Large intestine (tissue), 3 donors: Measurements from ENCODE around the gene DCAF6. TPM values are rescaled to one million over a fixed set of nuclear protein-coding genes. Genes with fewer than 3 reads are reported as not detected.
A peak's percentile ranks its signal among the peaks of the same experiment; 100 is the strongest.
"Not testable (repeated sequence)": the region's sequence is repeated elsewhere in the genome, so short reads cannot be mapped to it uniquely, and the experiment has no call there.

Experiments
- DNase-seq, 2 donors: peaks; one replicate each; pipeline versions ENCODE4 v3.0.0 to v3.0.0-alpha.2; 2013
- H3K27ac ChIP-seq: one replicate; pipeline ENCODE4 v1.5.1; 2013; ENCODE audit warnings: low read length
- H3K27me3 ChIP-seq: 2 replicates; pipeline ENCODE4 v1.6.1; 2013; ENCODE audit warnings: low read length; ENCODE audit not compliant: control insufficient read depth, insufficient read depth
- H3K36me3 ChIP-seq: 2 replicates; pipeline ENCODE4 v1.6.1; 2013; ENCODE audit warnings: low read length; ENCODE audit not compliant: control insufficient read depth, insufficient read depth
- H3K4me1 ChIP-seq: one replicate; pipeline ENCODE4 v1.6.1; 2013; ENCODE audit warnings: low read length; ENCODE audit not compliant: control insufficient read depth, insufficient read depth
- H3K4me3 ChIP-seq: one replicate; pipeline ENCODE4 v1.5.1; 2013; ENCODE audit warnings: low read length
- H3K9me3 ChIP-seq: one replicate; pipeline ENCODE4 v1.6.1; 2013; ENCODE audit warnings: mild to moderate bottlenecking, low read depth, low read length, moderate library complexity; ENCODE audit not compliant: control insufficient read depth
- WGBS: methylation state at CpG from one replicate; pipeline ENCODE4 v1.1.5; 2013; ENCODE audit warnings: low lambda C conversion rate; ENCODE audit not compliant: insufficient coverage; 5-methylcytosine and 5-hydroxymethylcytosine counted together
- polyA plus RNA-seq: library from polyadenylated mRNA; unstranded; fragments of 120-200 nt; gene quantifications from one replicate; pipeline ENCODE4 v1.2.1, GENCODE V29; 2013

Gene DCAF6
- polyA plus RNA-seq, 1 donor, result 54.7 TPM

DNA sequence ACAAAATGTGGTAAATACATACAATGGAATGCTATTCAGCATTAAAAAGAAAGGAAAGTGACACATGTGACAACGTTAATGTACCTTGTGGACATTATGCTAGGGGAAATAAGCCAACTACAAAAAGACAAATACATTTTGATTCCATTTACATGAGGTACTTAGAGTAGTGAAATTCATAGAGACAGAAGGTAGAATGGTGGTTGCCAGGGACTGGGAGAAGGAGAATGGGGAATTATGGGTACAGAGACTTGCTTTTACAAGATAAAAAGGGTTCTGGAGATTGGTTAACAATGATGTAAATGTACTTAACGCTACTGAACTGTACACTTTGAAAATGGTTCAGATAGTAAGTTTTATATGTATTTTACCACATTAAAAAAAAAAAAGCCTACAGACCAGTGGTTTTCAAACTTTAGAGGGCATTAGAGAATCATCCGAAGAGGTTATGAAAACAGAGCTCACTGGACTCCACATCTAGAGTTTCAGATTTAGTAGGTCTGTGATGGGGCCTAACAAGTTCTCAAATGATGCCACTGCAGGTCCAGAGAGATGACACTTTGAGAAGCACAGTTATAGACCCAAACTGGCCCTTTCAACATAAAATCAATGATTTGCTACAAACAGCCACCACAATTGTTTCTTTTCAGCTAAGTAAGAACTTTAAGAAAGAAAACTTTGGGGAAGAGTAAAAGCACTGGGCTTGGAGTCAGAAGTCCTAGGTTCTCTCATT, 13.0 kb upstream of the DCAF6 start:
- WGBS, result 88% methylated on average over 3 of the region's 3 CpGs
- Histone ChIP-seq H3K4me3 (no peak overlapping the region), H3K27ac (no peak overlapping the region), H3K4me1 (peaks cover 12% of the 10 kb centered on the region), H3K9me3 (no peaks in the 10 kb centered on the region), H3K36me3 (peaks cover 7% of the 10 kb centered on the region), H3K27me3 (no peaks in the 10 kb centered on the region)
- no peak for DNase-seq

DNA sequence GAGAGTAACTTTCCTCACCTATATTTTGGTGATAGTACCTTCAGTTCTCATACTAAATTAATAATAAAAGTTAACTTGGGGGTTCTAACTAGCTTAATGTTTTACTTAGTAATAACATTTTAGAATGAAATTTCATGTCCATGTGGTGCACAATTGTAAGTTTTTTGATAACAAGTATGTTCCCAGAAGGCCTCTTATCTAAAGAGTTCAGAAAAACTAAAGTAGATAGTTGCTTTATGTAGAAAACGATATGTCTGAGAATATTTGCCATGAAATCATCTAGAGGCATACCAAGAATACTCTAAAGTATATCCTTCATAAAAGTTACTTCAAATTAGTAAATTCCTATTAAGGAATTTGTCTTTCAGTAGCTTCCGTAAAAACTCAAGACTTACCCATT, 12.4 kb upstream of the DCAF6 start:
- Histone ChIP-seq H3K4me1 (peaks cover 12% of the 10 kb centered on the region), H3K27ac (no peak overlapping the region), H3K36me3 (peaks cover 5% of the 10 kb centered on the region), H3K9me3 (no peaks in the 10 kb centered on the region), H3K4me3 (no peak overlapping the region), H3K27me3 (no peaks in the 10 kb centered on the region)
- no peak for DNase-seq
- WGBS, result 33% methylated on average over 1 of the region's 2 CpGs

DNA sequence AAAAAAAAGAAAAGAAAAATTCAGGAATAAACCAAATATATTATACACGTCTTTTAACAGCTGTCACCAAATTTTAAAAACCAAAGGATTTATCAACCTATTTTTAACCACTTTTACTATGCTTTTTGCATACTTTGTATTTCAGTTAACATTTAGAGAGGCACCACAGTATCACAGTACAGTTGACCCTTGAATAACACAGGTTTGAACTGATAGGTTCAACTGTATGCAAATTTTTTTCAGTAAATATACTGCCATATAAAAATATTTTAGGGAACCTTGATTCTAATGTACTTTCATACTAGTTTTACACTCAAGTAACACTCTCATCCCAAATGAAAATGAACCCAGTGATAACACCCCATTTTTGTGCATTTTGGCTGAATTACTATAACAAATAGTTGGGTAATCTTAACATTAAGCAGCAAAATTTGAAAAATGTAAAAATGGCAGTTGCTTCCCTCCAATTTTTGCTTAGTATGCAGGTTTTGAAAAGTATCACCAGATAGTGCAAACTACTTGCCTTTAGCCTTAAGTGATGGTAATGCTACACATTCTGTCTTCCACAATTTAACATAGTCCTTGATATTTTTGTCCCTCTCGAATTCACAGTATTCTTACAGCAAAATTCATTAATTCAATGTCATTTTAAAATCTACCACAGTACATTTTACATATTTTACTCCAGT, 11.8 kb upstream of the DCAF6 start:
- no peaks in the 10 kb centered on the region for H3K27me3 ChIP-seq
- no CpG with 5 or more reads among the region's 2 CpGs for WGBS
- no peak overlapping the region for H3K4me3 ChIP-seq
- no peaks in the 10 kb centered on the region for H3K9me3 ChIP-seq
- H3K4me1 ChIP-seq, result peaks cover 12% of the 10 kb centered on the region
- H3K27ac ChIP-seq, result no peak overlapping the region
- peaks cover 2% of the 10 kb centered on the region for H3K36me3 ChIP-seq
- DNase-seq, result no peak

DNA sequence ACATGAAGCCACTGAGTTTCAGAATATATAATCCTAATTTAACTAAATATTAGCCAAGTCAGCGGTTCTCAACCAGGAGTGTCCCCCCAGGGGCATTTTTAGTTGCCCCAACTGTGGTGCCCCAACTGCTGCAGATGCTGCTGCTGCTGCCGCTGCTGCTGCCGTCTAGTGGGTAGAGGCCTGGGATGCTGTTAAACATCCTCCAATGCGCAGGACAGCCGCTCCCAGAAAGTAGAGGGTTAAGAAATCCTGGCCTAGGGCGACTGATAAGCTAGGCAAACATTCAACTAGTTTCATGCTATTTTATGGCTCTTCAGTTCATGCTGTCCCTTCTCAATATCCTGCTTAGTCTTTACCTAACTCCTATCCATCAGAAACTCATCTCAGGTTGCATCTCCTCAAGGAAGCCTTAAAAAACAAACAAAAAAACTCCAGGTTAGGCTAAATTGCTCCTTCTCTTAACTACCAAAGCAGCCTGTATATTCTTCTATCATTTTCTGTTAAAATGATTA, 9.9 kb upstream of the DCAF6 start:
- Histone ChIP-seq H3K36me3 (no peaks in the 10 kb centered on the region), H3K27me3 (no peaks in the 10 kb centered on the region), H3K4me1 (peaks cover 12% of the 10 kb centered on the region), H3K4me3 (peak overlapping the region; percentile 25), H3K9me3 (no peaks in the 10 kb centered on the region), H3K27ac (peak overlapping the region; percentile 90)
- DNase-seq, result peak; percentile 82 to 92
- WGBS, result no CpG with 5 or more reads among the region's 6 CpGs

DNA sequence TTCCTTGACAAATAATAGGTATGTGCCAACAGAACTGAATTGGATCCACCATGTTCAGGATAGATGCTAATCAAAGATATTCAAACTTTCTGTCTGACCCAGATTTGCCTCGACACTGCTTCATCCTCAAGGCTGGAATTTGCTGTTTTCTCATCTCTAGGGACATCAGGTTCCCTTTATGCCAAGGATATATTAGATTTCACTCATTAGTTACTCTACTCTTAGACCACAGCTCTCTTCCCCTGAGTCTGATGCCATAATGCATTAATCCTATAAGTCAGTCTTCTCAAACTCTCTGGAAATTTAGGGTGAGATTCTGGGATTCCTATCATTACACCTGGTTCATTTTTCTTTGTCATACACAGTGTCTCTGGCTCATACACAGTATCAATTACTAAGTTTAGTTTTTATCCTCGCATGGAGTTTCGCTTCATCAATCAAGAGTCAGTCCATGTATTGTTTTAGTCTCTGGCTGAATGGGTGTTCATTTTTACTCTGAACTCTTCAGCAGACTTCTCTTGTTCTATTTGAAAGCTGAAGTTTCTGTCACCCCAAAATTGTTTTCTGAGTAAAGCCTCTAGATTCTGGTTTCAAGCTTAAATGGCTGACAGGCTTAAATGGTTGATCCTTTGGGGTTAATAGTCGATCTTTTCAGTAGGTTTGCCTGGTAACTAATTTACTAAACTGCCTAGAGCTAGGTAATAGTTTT, 9.3 kb upstream of the DCAF6 start:
- peak overlapping the region; percentile 25 for H3K4me3 ChIP-seq
- WGBS, result no CpG with 5 or more reads among the region's 4 CpGs
- peaks cover 12% of the 10 kb centered on the region for H3K4me1 ChIP-seq
- peak overlapping the region; percentile 90 for H3K27ac ChIP-seq
- DNase-seq, result peak in 1 of 2 donors; percentile 64
- H3K9me3 ChIP-seq, result no peaks in the 10 kb centered on the region
- no peaks in the 10 kb centered on the region for H3K36me3 ChIP-seq
- no peaks in the 10 kb centered on the region for H3K27me3 ChIP-seq

DNA sequence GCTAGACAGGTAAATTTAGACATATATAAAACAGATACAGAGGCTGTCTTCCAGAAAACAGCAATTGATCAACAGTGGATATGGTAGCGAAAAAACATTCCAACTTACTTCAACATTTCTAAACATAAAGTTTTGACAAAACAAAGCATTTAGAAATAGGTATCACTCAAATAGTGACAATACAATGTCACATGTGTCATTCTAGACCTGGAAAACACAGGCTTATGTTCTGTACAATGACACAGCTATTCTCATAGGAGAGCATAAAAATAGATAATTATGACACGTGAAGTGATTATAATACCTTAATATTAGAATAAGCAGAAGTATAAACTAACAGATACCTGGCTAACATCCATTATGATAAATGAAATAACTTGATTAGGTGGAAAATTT, 8.0 kb upstream of the DCAF6 start:
- 43% methylated on average over 2 of the region's 2 CpGs for WGBS
- Histone ChIP-seq H3K4me1 (peaks cover 9% of the 10 kb centered on the region), H3K9me3 (no peaks in the 10 kb centered on the region), H3K36me3 (no peaks in the 10 kb centered on the region), H3K4me3 (peak overlapping the region; percentile 24), H3K27me3 (no peaks in the 10 kb centered on the region), H3K27ac (peak overlapping the region; percentile 90)
- peak in 1 of 2 donors; percentile 32 for DNase-seq

DNA sequence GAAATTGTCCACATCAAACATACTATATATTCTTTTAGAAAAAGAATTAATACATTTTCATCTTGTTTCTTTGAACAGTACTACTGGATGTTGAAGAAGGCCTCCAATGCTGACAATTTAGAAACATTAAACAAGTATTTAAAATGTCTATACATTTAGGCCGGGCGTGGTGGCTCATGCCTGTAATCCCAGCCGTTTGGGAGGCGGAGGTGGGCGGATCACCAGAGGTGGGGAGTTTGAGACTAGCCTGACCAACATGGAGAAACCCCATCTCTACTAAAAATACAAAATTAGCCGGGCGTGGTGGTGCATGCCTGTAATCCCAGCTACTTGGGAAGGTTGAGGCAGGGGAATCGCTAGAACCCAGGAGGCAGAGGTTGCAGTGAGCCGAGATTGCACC, 7.6 kb upstream of the DCAF6 start:
- peak overlapping the region; percentile 3 for H3K4me3 ChIP-seq
- H3K27me3 ChIP-seq, H3K9me3 ChIP-seq, H3K4me1 ChIP-seq, DNase-seq, H3K36me3 ChIP-seq: not testable (repeated sequence)
- WGBS, result 33% methylated on average over 2 of the region's 9 CpGs
- peak overlapping the region; percentile 90 for H3K27ac ChIP-seq

DNA sequence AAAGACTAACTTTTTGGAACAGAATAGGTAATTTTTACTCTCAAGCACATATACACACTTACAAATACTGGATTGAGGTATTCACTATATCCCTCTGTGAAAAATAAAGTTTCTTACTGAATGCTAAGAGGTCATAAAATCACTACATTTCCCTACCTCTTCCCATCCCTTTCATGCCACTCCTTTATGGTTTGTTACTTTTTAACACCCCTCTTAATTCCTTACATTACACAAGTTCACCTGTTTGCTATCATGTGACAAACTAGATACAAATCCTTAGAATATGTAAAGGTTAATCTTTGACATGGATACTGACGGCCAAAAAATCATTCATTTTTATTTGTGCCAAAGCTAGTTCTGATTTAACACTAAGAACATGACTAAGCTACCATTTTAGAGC, 6.8 kb upstream of the DCAF6 start:
- Histone ChIP-seq H3K4me1 (peaks cover 7% of the 10 kb centered on the region), H3K27ac (peak overlapping the region; percentile 90), H3K9me3 (no peaks in the 10 kb centered on the region), H3K27me3 (no peaks in the 10 kb centered on the region), H3K4me3 (peak overlapping the region; percentile 7), H3K36me3 (no peaks in the 10 kb centered on the region)
- WGBS, result 33% methylated on average over 1 of the region's 1 CpG
- DNase-seq, result peak in 1 of 2 donors; percentile 62

DNA sequence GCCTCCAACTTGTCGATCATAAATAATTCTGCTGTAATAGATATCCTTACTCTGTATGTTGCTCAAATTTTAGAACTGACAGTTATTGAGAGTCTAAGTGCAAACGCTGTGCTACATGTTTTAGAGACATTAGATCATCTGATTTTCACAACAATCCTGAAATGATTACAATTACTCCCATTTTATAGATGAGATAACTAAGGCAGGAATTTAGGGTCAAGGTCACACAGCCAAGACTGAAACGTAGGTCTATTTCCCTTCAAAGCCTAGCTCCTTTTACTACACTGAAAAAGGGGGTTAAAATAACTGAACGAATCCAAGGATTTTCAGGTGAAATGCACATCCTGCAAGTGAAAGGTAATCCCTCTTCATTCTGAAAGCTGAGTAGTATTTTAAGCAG, 2.7 kb upstream of the DCAF6 start:
- H3K27ac ChIP-seq, result peak overlapping the region; percentile 96
- no peaks in the 10 kb centered on the region for H3K27me3 ChIP-seq
- H3K9me3 ChIP-seq, result no peaks in the 10 kb centered on the region
- H3K36me3 ChIP-seq, result no peaks in the 10 kb centered on the region
- H3K4me1 ChIP-seq, result no peaks in the 10 kb centered on the region
- no CpG with 5 or more reads among the region's 4 CpGs for WGBS
- H3K4me3 ChIP-seq, result peak overlapping the region; percentile 98
- DNase-seq, result no peak

DNA sequence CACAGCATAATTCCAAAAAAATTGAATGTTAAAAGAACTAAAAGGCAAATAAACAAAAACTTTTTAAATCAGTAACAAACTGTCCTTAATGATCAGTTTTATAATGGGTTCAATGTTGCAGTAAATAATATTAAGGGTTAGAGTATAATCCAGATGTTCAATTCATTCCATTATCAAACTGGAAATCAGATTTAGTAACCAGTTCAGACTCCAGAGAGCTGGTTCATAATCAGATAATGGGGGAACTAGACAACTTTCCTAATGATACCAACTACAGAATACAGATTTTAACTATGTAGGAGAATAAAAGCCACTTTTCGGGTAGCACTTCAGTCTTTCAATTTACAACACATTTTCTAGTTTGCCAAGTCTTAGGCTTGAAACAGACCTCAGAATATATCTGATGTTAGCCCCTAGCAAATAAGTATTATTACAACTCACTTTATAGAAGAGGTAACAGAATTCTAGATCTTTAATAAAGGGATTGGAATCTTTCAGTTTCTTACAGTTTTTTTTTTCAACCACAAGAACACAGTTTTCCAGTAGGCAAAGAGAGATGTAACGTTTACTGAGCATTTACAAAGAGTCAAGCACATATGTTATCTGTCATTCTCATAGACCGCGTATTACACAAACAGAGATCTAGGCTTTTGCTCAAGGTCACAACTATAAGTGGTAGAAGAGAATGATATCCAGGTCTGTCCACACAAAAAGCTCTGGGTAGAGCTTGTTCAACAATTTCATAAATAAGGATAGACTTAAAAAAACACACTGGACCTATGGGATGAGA, 1.9 kb upstream of the DCAF6 start:
- 40% methylated on average over 1 of the region's 4 CpGs for WGBS
- Histone ChIP-seq H3K27me3 (no peaks in the 10 kb centered on the region), H3K4me3 (peak overlapping the region; percentile 98), H3K27ac (peak overlapping the region; percentile 96), H3K36me3 (no peaks in the 10 kb centered on the region), H3K4me1 (no peaks in the 10 kb centered on the region), H3K9me3 (no peaks in the 10 kb centered on the region)
- no peak for DNase-seq
